ENCODE results near the gene SRSF7.
"Not testable (repeated sequence)": the region's sequence is repeated elsewhere in the genome, so short reads cannot be mapped to it uniquely, and the experiment has no call there.

Gene SRSF7

GRCh38 chr2:38731684-38732221 lies 19.4 kb downstream of the SRSF7 start:
- no peak for DNase-seq (ENCODE audit: low read depth)

- no peak for DNase-seq (ENCODE audit: low read depth)
Measured at GRCh38 chr2:38731090-38731489, 20.1 kb downstream of the SRSF7 start.

- DNase-seq (ENCODE audit: low read depth), result no peak
Measured at GRCh38 chr2:38728694-38729093, 22.5 kb downstream of the SRSF7 start.

GRCh38 chr2:38727661-38728060 lies 23.5 kb downstream of the SRSF7 start:
- no peak for DNase-seq (ENCODE audit: low read depth)

GRCh38 chr2:38723173-38723572 lies 28.0 kb downstream of the SRSF7 start:
- no peak for DNase-seq (ENCODE audit: low read depth)

- no peak for DNase-seq (ENCODE audit: low read depth)
Measured at GRCh38 chr2:38722271-38723061, 28.7 kb downstream of the SRSF7 start.

GRCh38 chr2:38720613-38721241 lies 30.4 kb downstream of the SRSF7 start:
- no peak for DNase-seq (ENCODE audit: low read depth)

GRCh38 chr2:38719706-38720105 lies 31.5 kb downstream of the SRSF7 start:
- DNase-seq (ENCODE audit: low read depth), result no peak

- no peak for DNase-seq (ENCODE audit: low read depth)
Measured at GRCh38 chr2:38718601-38719000, 32.6 kb downstream of the SRSF7 start.

- DNase-seq (ENCODE audit: low read depth), result no peak
Measured at GRCh38 chr2:38716185-38716584, 35.0 kb downstream of the SRSF7 start.

- DNase-seq (ENCODE audit: low read depth), result not testable (repeated sequence)
Measured at GRCh38 chr2:38714941-38715340, 36.2 kb downstream of the SRSF7 start.

- no peak for DNase-seq (ENCODE audit: low read depth)
Measured at GRCh38 chr2:38713338-38713737, 37.8 kb downstream of the SRSF7 start.

GRCh38 chr2:38712871-38713270 lies 38.3 kb downstream of the SRSF7 start:
- no peak for DNase-seq (ENCODE audit: low read depth)

- no peak for DNase-seq (ENCODE audit: low read depth)
Measured at GRCh38 chr2:38712413-38712812, 38.7 kb downstream of the SRSF7 start.

GRCh38 chr2:38711558-38711957 lies 39.6 kb downstream of the SRSF7 start:
- no peak for DNase-seq (ENCODE audit: low read depth)

GRCh38 chr2:38709567-38710194 lies 41.5 kb downstream of the SRSF7 start:
- no peak for DNase-seq (ENCODE audit: low read depth)

- DNase-seq (ENCODE audit: low read depth), result no peak
Measured at GRCh38 chr2:38708900-38709566, 42.1 kb downstream of the SRSF7 start.

- DNase-seq (ENCODE audit: low read depth), result not testable (repeated sequence)
Measured at GRCh38 chr2:38708491-38708890, 42.7 kb downstream of the SRSF7 start.

- DNase-seq (ENCODE audit: low read depth), result no peak
Measured at GRCh38 chr2:38706846-38707345, 44.3 kb downstream of the SRSF7 start.

- DNase-seq (ENCODE audit: low read depth), result no peak
Measured at GRCh38 chr2:38704664-38705063, 46.5 kb downstream of the SRSF7 start.

- DNase-seq (ENCODE audit: low read depth), result not testable (repeated sequence)
Measured at GRCh38 chr2:38703336-38703735, 47.8 kb downstream of the SRSF7 start.

- no peak for DNase-seq (ENCODE audit: low read depth)
Measured at GRCh38 chr2:38702413-38702812, 48.7 kb downstream of the SRSF7 start.

Data from CMK (cell line).